Tibial nerve (tissue), 3 donors: ENCODE data around the gene ZNF471.

Experiments
- POLR2A ChIP-seq, 2 donors: fragments of 450-650 bp; IDR thresholded peaks; one replicate each; pipeline ENCODE4 v1.6.1; 2017; ENCODE audit warnings: antibody characterized with exemption in 2 of 2, mild to moderate bottlenecking in 2 of 2, moderate library complexity in 2 of 2
- TF ChIP-seq, protein P1 (sequence below), 5 experiments: fragments of 200-600 bp in 3 of 5; fragments of 450-650 bp in 2 of 5; sonication (generic) in 3 of 5; IDR thresholded peaks; one replicate each; pipeline ENCODE4 v1.5.1; 2016 to 2019; ENCODE audit warnings: antibody characterized with exemption in 5 of 5, mild to moderate bottlenecking in 3 of 5, moderate library complexity in 2 of 5

DNA sequence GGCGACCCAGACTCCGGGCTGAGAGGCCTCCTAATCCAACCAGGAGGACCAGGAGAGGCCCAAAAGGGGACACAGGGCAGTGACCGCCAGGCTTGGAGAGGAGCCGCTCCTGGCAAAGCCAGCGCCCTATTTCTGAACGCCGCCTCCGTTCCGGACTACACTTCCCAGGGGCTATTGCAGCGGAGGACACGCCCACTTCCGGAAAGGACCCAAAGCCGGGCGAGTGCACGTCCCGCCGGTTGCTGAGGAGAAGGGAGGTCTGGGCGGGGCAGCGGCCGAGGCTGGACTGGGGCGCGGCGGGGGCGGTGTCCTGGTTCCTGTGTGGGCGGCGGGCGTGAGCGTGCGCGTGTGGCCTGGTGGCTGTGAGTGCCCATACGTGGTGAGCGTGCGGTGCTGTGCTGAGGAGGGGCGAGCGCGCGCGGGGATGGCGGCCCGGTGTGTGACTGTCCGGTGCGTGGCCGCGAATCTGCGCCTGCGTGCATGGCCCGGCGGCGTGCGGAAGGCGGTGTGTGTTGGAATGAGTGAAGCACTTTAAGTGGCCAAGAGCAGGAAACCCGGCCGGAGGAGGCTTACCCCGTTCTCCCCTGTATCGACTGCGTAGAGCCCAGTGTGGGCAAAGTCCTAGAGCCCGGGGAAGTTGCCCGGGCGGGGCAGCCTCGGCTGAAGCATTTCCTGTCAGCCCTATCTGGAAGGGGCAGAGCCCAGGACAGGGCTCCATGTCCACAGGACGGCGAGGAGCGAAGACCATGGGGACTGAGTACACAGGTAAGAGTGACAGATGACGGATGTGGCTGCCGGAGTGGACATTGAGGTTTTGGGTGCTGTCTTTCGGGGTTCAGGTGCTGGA is 59.8 kb downstream of the ZNF471 start, which contains the start of gene ZNF470:
- TF ChIP-seq, protein P1, sequence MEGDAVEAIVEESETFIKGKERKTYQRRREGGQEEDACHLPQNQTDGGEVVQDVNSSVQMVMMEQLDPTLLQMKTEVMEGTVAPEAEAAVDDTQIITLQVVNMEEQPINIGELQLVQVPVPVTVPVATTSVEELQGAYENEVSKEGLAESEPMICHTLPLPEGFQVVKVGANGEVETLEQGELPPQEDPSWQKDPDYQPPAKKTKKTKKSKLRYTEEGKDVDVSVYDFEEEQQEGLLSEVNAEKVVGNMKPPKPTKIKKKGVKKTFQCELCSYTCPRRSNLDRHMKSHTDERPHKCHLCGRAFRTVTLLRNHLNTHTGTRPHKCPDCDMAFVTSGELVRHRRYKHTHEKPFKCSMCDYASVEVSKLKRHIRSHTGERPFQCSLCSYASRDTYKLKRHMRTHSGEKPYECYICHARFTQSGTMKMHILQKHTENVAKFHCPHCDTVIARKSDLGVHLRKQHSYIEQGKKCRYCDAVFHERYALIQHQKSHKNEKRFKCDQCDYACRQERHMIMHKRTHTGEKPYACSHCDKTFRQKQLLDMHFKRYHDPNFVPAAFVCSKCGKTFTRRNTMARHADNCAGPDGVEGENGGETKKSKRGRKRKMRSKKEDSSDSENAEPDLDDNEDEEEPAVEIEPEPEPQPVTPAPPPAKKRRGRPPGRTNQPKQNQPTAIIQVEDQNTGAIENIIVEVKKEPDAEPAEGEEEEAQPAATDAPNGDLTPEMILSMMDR (IDR thresholded peaks at IDR 0.05): peak in 1 of 5 experiments; percentile 15
- peak; percentile 31 to 56 for TF ChIP-seq POLR2A (IDR thresholded peaks at IDR 0.05)
